Calu3 (cell line): ENCODE measurements around the gene CACNA2D1. TPM values are rescaled to one million over a fixed set of nuclear protein-coding genes. Genes with fewer than 3 reads are reported as not detected.
"Not testable (repeated sequence)": the region's sequence is repeated elsewhere in the genome, so short reads cannot be mapped to it uniquely, and the experiment has no call there.

Experiments
- BruUV-seq: library from RNA; stranded (reverse); fragments of 400-500 nt; replicated peaks from 2 replicates; lab custom pipeline; 2021; lab: Mats Ljungman, UMichigan
- CTCF ChIA-PET: fragments of 300-600 bp; sonication (Branson Sonifier 250); formaldehyde crosslinking; loops from one replicate; lab custom pipeline; 2022; ENCODE audit warnings: antibody characterized with exemption; lab: Charles Lee
- DNase-seq: peaks from one replicate; pipeline ENCODE4 v3.0.0; 2022
- H3K27ac Mint-ChIP-seq: one replicate; pipeline ENCODE4 v1.8.0; 2022; ENCODE audit warnings: mixed read lengths; ENCODE audit not compliant: unreplicated experiment
- H3K27me3 Mint-ChIP-seq: one replicate; pipeline ENCODE4 v1.8.0; 2022; ENCODE audit warnings: mixed read lengths; ENCODE audit not compliant: unreplicated experiment
- H3K36me3 Mint-ChIP-seq: one replicate; pipeline ENCODE4 v1.8.0; 2022; ENCODE audit warnings: mild to moderate bottlenecking, moderate library complexity, mixed read lengths; ENCODE audit not compliant: insufficient read depth, unreplicated experiment
- H3K4me1 Mint-ChIP-seq: one replicate; pipeline ENCODE4 v1.8.0; 2022; ENCODE audit warnings: mild to moderate bottlenecking, low read depth, mixed read lengths; ENCODE audit not compliant: unreplicated experiment
- H3K4me3 Mint-ChIP-seq: one replicate; pipeline ENCODE4 v1.8.0; 2022; ENCODE audit warnings: mild to moderate bottlenecking, low read depth, moderate library complexity, mixed read lengths; ENCODE audit not compliant: unreplicated experiment
- H3K9me3 Mint-ChIP-seq: one replicate; pipeline ENCODE4 v1.8.0; 2022; ENCODE audit warnings: low read depth, mixed read lengths; ENCODE audit not compliant: unreplicated experiment
- CTCF ChIP-seq: fragments of 200-600 bp; IDR thresholded peaks from one replicate; pipeline ENCODE4 v1.8.0; 2022; ENCODE audit warnings: antibody characterized with exemption; ENCODE audit not compliant: unreplicated experiment
- intact Hi-C: fragments of 100-400 bp; cut with micrococcal nuclease; formaldehyde crosslinking; loops from one replicate; pipeline ENCODE4 v1.10.0; 2022; ENCODE audit not compliant: unreplicated experiment
- total RNA-seq: library from RNA; stranded (reverse); gene quantifications from 2 replicates; pipeline ENCODE4 v1.2.3, GENCODE V29; 2022

Gene CACNA2D1
- total RNA-seq, 1 experiment from 2014 or later: 10.4 TPM

- CTCF ChIA-PET: no interaction called here
- Mint-ChIP-seq H3K4me3 (no peak overlapping the region), H3K27me3 (no peaks in the 10 kb centered on the region), H3K27ac (no peak overlapping the region), H3K36me3 (no peaks in the 10 kb centered on the region), H3K9me3 (no peaks in the 10 kb centered on the region), H3K4me1 (no peaks in the 10 kb centered on the region)
- no peak for DNase-seq
- intact Hi-C loops: no loop called here
- BruUV-seq: no TSS peak
- TF ChIP-seq CTCF: no peak
These were observed 55.4 kb downstream of the CACNA2D1 start for GRCh38 chr7:82388138-82388537.

GRCh38 chr7:82386571-82386970 is 57.0 kb downstream of the CACNA2D1 start:
- intact Hi-C loops, DNase-seq, H3K36me3 Mint-ChIP-seq, CTCF ChIA-PET, H3K4me1 Mint-ChIP-seq, H3K4me3 Mint-ChIP-seq, H3K9me3 Mint-ChIP-seq, BruUV-seq, H3K27ac Mint-ChIP-seq, H3K27me3 Mint-ChIP-seq: not testable (repeated sequence)

- no TSS peak for BruUV-seq
- DNase-seq: no peak
- H3K36me3 Mint-ChIP-seq: no peaks in the 10 kb centered on the region
- H3K27me3 Mint-ChIP-seq: no peaks in the 10 kb centered on the region
- CTCF ChIA-PET: no interaction called here
- intact Hi-C loops: no loop called here
- H3K9me3 Mint-ChIP-seq: no peaks in the 10 kb centered on the region
- H3K27ac Mint-ChIP-seq: no peak overlapping the region
- H3K4me1 Mint-ChIP-seq: no peaks in the 10 kb centered on the region
- no peak for TF ChIP-seq CTCF
- no peak overlapping the region for H3K4me3 Mint-ChIP-seq
These were observed 58.8 kb downstream of the CACNA2D1 start for GRCh38 chr7:82384779-82385178.

- Mint-ChIP-seq H3K4me1 (no peaks in the 10 kb centered on the region), H3K27ac (no peak overlapping the region), H3K4me3 (no peak overlapping the region), H3K36me3 (no peaks in the 10 kb centered on the region), H3K27me3 (no peaks in the 10 kb centered on the region), H3K9me3 (no peaks in the 10 kb centered on the region)
- intact Hi-C loops: no loop called here
- TF ChIP-seq CTCF: no peak
- no peak for DNase-seq
- BruUV-seq: no TSS peak
- CTCF ChIA-PET: no interaction called here
These were observed 59.5 kb downstream of the CACNA2D1 start for GRCh38 chr7:82384051-82384464.

- no peak for DNase-seq
- Mint-ChIP-seq H3K9me3 (no peaks in the 10 kb centered on the region), H3K27me3 (no peaks in the 10 kb centered on the region), H3K4me3 (no peak overlapping the region), H3K36me3 (no peaks in the 10 kb centered on the region), H3K27ac (no peak overlapping the region), H3K4me1 (no peaks in the 10 kb centered on the region)
- intact Hi-C loops: no loop called here
- no TSS peak for BruUV-seq
- no peak for TF ChIP-seq CTCF
- CTCF ChIA-PET: no interaction called here
These were observed 61.3 kb downstream of the CACNA2D1 start for GRCh38 chr7:82382276-82382675.
